Esophagus muscularis mucosa (tissue), 4 donors: ENCODE results near the gene DPF3. TPM values are rescaled to one million over a fixed set of nuclear protein-coding genes. Genes with fewer than 3 reads are reported as not detected.

Experiments used
- DNase-seq: peaks from one replicate; pipeline ENCODE4 v3.0.0-alpha.2; 2017; ENCODE audit errors: extremely low spot score
- H3K27ac ChIP-seq, 4 donors: fragments of 200-600 bp; sonication (generic); replicated peaks in 1 of 4; 1 replicate in 3 of 4; 2 replicates in 1 of 4; pipeline ENCODE4 v1.5.1; 2016 to 2019; ENCODE audit warnings: mild to moderate bottlenecking in 1 of 4
- H3K27me3 ChIP-seq, 4 donors: fragments of 200-600 bp; sonication (generic); one replicate each; pipeline versions ENCODE4 v1.5.1 to v1.6.0; 2016 to 2019
- H3K36me3 ChIP-seq, 4 donors: fragments of 200-600 bp; sonication (generic); one replicate each; pipeline ENCODE4 v1.5.1; 2016 to 2019
- H3K4me1 ChIP-seq, 4 donors: fragments of 200-600 bp; sonication (generic); one replicate each; pipeline ENCODE4 v1.5.1; 2016 to 2019
- H3K4me3 ChIP-seq, 4 donors: fragments of 200-600 bp; sonication (generic); 1 replicate in 2 of 4; 2 replicates in 2 of 4; pipeline ENCODE4 v1.5.1; 2016 to 2019; ENCODE audit warnings: mild to moderate bottlenecking in 4 of 4, moderate library complexity in 1 of 4
- H3K9me3 ChIP-seq, 4 donors: fragments of 200-600 bp; sonication (generic); 1 replicate in 3 of 4; 2 replicates in 1 of 4; pipeline ENCODE4 v1.5.1; 2016 to 2019
- CTCF ChIP-seq, 3 experiments: fragments of 200-600 bp in 2 of 3; fragments of 450-650 bp in 1 of 3; sonication (generic) in 2 of 3; IDR thresholded peaks; one replicate each; pipeline ENCODE4 v1.5.1; 2017 to 2019; ENCODE audit warnings: antibody characterized with exemption in 3 of 3, mild to moderate bottlenecking in 2 of 3, moderate library complexity in 1 of 3
- EP300 ChIP-seq: sonication (generic); formaldehyde crosslinking; IDR thresholded peaks from one replicate; pipeline ENCODE4 v1.6.1; 2017; ENCODE audit warnings: antibody characterized with exemption
- POLR2A ChIP-seq: fragments of 450-650 bp; IDR thresholded peaks from one replicate; pipeline ENCODE4 v1.6.1; 2017; ENCODE audit warnings: antibody characterized with exemption, moderate library complexity, mild to moderate bottlenecking, low read depth
- POLR2AphosphoS5 ChIP-seq, 2 donors: sonication (generic); formaldehyde crosslinking; IDR thresholded peaks; one replicate each; pipeline ENCODE4 v1.6.1; 2017; ENCODE audit warnings: antibody characterized with exemption in 2 of 2
- WGBS: methylation state at CpG from one replicate; pipeline ENCODE4 v1.1.5; 2018; 5-methylcytosine and 5-hydroxymethylcytosine counted together
- intact Hi-C: fragments of 100-400 bp; cut with DNase I; formaldehyde crosslinking; loops from one replicate; pipeline ENCODE4 v1.15.1; 2023
- total RNA-seq, 4 donors: library from RNA; depleted of rRNA; stranded (reverse); fragments of >200 nt; gene quantifications; one replicate each; pipeline versions ENCODE4 v1.1.0 to v1.2.1, GENCODE V29; 2016

The DPF3 gene
- total RNA-seq, 4 donors from 2014 or later, result 0.78 to 2.5 (median 1.7) TPM

DNA sequence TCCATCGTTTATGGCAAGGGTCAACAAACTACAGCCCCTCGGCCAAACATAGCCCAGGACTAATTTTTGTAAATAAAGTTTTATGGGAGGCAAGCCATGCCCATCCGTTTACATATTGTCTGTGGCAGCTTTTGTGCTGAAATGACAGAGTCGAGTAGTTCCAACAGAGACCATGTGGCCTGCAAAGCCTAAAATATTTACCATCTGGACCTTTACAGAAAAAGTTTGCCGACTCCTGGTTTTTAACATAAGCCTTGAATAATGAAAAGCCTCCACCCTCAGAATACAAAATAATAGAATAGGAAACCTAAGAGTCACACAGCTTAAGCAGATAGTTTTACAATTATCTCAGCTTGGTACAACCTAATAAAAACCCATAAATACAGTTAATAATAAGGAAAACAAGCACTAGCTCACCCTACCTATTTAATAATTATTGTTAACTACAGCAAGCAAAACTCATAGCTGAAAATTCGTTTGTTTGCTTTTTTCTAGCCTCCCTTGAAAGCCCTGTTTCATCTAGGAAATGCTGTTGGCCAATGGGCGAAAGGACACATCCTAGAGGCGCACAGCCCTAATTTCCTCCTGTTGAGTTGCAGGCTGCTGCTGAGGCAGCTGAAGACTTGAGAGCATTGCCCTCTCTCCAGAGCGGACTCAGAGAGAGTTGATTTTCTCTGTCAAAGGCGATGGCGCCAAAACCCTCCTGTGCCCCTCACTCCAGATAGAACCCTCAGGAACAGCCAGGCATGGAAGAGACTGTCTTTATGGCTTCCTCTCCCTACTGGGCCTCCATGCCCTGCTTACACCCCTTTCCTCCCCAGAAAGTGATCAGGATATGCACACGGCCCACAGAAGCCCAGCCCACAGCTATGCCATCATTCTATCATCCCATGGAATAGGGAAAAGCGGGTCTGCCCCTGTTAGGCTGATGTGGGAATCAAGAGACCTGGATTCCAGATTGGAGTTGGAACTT is 107.2 kb downstream of the DPF3 start:
- TF ChIP-seq EP300, result no peak
- no peak for TF ChIP-seq CTCF (IDR thresholded peaks at IDR 0.05)
- TF ChIP-seq POLR2AphosphoS5 (IDR thresholded peaks at IDR 0.05), result no peak
- TF ChIP-seq POLR2A, result no peak
- Histone ChIP-seq H3K36me3 (no peaks in the 10 kb centered on the region), H3K4me1 (peaks cover 0 to 18% (median 7%) of the 10 kb centered on the region in 4 donors), H3K9me3 (no peaks in the 10 kb centered on the region), H3K27me3 (no peaks in the 10 kb centered on the region), H3K4me3 (no peak overlapping the region), H3K27ac (no peak overlapping the region)
- intact Hi-C loops, result no loop called here
- 79% methylated on average over 13 of the region's 13 CpGs for WGBS
- DNase-seq, result peak; percentile 62

GRCh38 chr14:72783741-72784140 is 110.2 kb downstream of the DPF3 start:
- Histone ChIP-seq H3K27ac (no peak overlapping the region), H3K36me3 (no peaks in the 10 kb centered on the region), H3K4me1 (peaks cover 0 to 17% (median 9%) of the 10 kb centered on the region in 4 donors), H3K27me3 (no peaks in the 10 kb centered on the region), H3K9me3 (no peaks in the 10 kb centered on the region), H3K4me3 (no peak overlapping the region)
- peak; percentile 80 for DNase-seq
- no peak for TF ChIP-seq POLR2AphosphoS5 (IDR thresholded peaks at IDR 0.05)
- TF ChIP-seq EP300, result no peak
- TF ChIP-seq CTCF (IDR thresholded peaks at IDR 0.05), result no peak
- intact Hi-C loops, result no loop called here
- no CpG with 5 or more reads among the region's 7 CpGs for WGBS

DNA sequence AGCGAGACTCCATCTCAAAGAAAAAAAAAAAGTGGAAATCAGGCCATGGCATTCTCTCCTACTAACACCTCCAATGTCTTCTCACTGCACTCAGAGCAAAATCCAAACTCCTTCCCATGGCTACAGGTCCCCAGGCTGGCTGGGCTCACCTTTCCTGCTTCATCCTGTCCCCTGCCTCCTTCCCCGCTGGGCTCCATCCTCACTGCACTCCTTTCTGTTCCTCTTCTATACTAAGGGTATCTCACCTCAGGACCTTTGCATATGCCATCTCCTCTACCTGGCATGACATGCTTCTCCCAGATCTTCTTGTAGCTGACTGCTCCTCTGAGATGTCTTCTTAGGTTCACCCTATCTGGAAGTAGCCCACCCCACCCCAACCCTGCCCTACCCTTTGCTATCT is 111.1 kb downstream of the DPF3 start:
- intact Hi-C loops, result no loop called here
- peak; percentile 86 for DNase-seq
- no peak overlapping the region for H3K27ac ChIP-seq
- 100% methylated on average over 2 of the region's 2 CpGs for WGBS
- peaks cover 0 to 17% (median 9%) of the 10 kb centered on the region in 4 donors for H3K4me1 ChIP-seq
- H3K27me3 ChIP-seq, result no peaks in the 10 kb centered on the region
- no peaks in the 10 kb centered on the region for H3K9me3 ChIP-seq
- no peak overlapping the region for H3K4me3 ChIP-seq
- H3K36me3 ChIP-seq, result no peaks in the 10 kb centered on the region
- TF ChIP-seq EP300 (no peak), CTCF (IDR thresholded peaks at IDR 0.05) (no peak), POLR2AphosphoS5 (IDR thresholded peaks at IDR 0.05) (no peak), POLR2A (no peak)

DNA sequence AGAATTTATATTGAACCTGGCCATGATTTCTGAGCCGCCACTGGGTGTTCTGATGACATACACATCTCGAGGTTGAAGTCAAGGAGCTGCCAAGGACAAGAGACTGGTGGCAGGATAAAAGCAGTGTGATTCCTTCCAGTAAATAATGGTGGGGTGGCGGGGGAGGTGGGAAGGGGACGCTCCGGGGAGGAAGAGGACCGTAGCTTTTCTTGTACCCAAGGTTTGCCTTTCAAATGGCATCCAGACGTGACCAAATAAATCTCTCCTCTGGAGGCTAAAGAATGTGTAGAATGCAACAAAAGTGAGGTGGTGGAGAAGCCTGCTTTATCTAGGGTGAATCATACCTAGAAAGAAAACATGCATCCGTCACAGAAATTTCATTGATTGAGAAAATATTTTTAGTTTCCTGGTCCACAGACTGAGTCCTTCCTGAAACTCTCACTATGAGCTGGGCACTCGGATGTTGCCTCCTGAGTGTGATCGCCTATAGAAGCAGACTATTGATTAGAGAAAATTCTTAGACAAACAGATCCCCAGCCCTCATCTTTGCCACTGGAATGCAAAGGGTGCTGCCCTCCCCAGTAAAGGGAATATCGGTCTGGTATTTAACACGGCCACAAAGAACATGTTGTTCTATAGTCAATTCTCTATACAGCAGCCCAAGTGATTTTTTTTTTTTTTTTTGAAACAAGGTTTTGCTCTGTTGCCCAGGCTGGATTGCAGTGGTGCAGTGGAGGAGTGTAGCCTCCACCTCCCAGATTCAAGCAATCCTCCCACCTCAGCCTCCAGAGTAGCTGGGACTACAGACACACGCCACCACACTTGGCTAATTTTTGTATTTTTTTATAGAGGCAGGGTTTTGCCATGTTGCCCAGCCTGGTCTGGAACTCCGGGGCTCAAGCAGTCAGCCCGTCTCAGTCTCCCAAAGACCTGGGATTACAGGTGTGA is 112.1 kb downstream of the DPF3 start:
- intact Hi-C loops, result no loop called here

More for the DNA sequence above, 112.1 kb downstream of the DPF3 start:
- no peaks in the 10 kb centered on the region for H3K9me3 ChIP-seq
- peak; percentile 88 for DNase-seq
- peak overlapping the region in 1 of 4 donors; percentile 13 for H3K27ac ChIP-seq
- 67% methylated on average over 15 of the region's 15 CpGs for WGBS
- H3K36me3 ChIP-seq, result no peaks in the 10 kb centered on the region
- H3K27me3 ChIP-seq, result no peaks in the 10 kb centered on the region
- H3K4me1 ChIP-seq, result peaks cover 0 to 21% (median 9%) of the 10 kb centered on the region in 4 donors
- TF ChIP-seq CTCF (IDR thresholded peaks at IDR 0.05) (no peak), EP300 (no peak), POLR2AphosphoS5 (IDR thresholded peaks at IDR 0.05) (no peak), POLR2A (no peak)
- H3K4me3 ChIP-seq, result no peak overlapping the region
